ENCODE measurements around the gene FOCAD.

The FOCAD gene

GRCh38 chr9:20925256-20926045, 241.4 kb downstream of the FOCAD start (continued):
- TF ChIP-seq ZXDB (tag by site-specific recombination; IDR thresholded peaks at IDR 0.05): no peak
- TF ChIP-seq ZNF658 (tag by site-specific recombination; IDR thresholded peaks at IDR 0.05): no peak
- TF ChIP-seq SALL2 (tag by site-specific recombination; IDR thresholded peaks at IDR 0.05; ENCODE audit: borderline replicate concordance): no peak
- TF ChIP-seq ZNF701 (tag by site-specific recombination; IDR thresholded peaks at IDR 0.05): no peak
- no peak for TF ChIP-seq ZNF660 (tag by site-specific recombination; IDR thresholded peaks at IDR 0.05)
- TF ChIP-seq, protein P1, sequence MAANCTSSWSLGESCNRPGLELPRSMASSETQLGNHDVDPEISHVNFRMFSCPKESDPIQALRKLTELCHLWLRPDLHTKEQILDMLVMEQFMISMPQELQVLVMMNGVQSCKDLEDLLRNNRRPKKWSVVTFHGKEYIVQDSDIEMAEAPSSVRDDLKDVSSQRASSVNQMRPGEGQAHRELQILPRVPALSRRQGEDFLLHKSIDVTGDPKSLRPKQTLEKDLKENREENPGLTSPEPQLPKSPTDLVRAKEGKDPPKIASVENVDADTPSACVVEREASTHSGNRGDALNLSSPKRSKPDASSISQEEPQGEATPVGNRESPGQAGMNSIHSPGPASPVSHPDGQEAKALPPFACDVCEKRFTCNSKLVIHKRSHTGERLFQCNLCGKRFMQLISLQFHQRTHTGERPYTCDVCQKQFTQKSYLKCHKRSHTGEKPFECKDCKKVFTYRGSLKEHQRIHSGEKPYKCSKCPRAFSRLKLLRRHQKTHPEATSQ (tag by site-specific recombination; IDR thresholded peaks at IDR 0.05): no peak
- TF ChIP-seq ZNF501 (tag by site-specific recombination; IDR thresholded peaks at IDR 0.05): no peak
- TF ChIP-seq ZNF248 (tag by site-specific recombination; IDR thresholded peaks at IDR 0.05): no peak
- TF ChIP-seq MYNN (tag by site-specific recombination; IDR thresholded peaks at IDR 0.05; ENCODE audit: borderline replicate concordance): no peak
- no peak for TF ChIP-seq ZNF114 (tag by site-specific recombination; IDR thresholded peaks at IDR 0.05)
- TF ChIP-seq SETDB1 (IDR thresholded peaks at IDR 0.05; ENCODE audit: insufficient read length, low read length): no peak
- TF ChIP-seq ZNF549 (tag by site-specific recombination; IDR thresholded peaks at IDR 0.05): no peak
- no peak for TF ChIP-seq SCRT1 (tag by site-specific recombination; IDR thresholded peaks at IDR 0.05; ENCODE audit: borderline replicate concordance)

DNA sequence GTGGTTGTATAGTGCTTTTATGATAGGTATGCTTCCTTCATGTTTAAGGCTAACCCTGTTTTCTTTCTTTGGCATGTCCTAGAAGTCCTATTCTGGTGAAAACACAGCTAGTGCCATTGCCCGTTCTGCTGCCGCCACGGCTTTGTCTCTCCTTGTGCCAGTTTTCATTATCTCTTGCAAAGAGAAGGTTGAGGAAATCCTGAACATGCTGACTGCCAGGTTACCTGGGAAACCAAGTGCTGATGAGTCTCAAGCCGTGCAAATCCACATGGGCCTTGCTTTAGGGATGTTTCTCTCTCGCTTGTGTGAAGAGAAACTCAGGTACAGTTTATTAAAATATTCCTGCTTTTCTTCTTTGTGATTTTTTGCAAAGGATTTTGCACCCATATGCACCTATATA, 245.2 kb downstream of the FOCAD start:
- Histone ChIP-seq H3K4me3 (ENCODE audit: low read depth, low read length) (no peak overlapping the region), H3K27ac (ENCODE audit: extremely low read depth, low read depth, low read length) (no peak overlapping the region), H3K4me1 (ENCODE audit: control insufficient read depth, insufficient read depth, low read length) (no peaks in the 10 kb centered on the region), H3K9me3 (ENCODE audit: control insufficient read depth, insufficient read depth, low read depth, low read length) (no peaks in the 10 kb centered on the region), H3K36me3 (ENCODE audit: control insufficient read depth in 2 of 2, insufficient read depth in 1 of 2, low read length in 2 of 2) (peaks cover 0 to 24% of the 10 kb centered on the region in 2 experiments; a peak in 1 of 3 replicates)
- CTCF ChIA-PET: interaction anchor here (2.5 kb wide), 1 partner anchor 12 kb away, joined by 10 read pairs; no protein-coding TSS in a partner anchor
- no peak for TF ChIP-seq ZNF362 (tag by site-specific recombination; IDR thresholded peaks at IDR 0.05)
- no peak for TF ChIP-seq ZNF768 (tag by site-specific recombination; IDR thresholded peaks at IDR 0.05)
- TF ChIP-seq ZNF248 (tag by site-specific recombination; IDR thresholded peaks at IDR 0.05): no peak
- no peak for TF ChIP-seq HOXC10 (CRISPR knock-in tag; IDR thresholded peaks at IDR 0.05)
- TF ChIP-seq ZNF701 (tag by site-specific recombination; IDR thresholded peaks at IDR 0.05): no peak
- TF ChIP-seq SP7 (tag by site-specific recombination; IDR thresholded peaks at IDR 0.05): no peak
- TF ChIP-seq INSM2 (tag by site-specific recombination; IDR thresholded peaks at IDR 0.05): no peak
- TF ChIP-seq ZNF341 (tag by site-specific recombination; IDR thresholded peaks at IDR 0.05; ENCODE audit: low read depth): no peak
- no peak for TF ChIP-seq ZNF266 (tag by site-specific recombination; IDR thresholded peaks at IDR 0.05; ENCODE audit: low read depth)
- TF ChIP-seq ZNF394 (tag by site-specific recombination; IDR thresholded peaks at IDR 0.05; ENCODE audit: borderline replicate concordance): no peak
- TF ChIP-seq ZNF658 (tag by site-specific recombination; IDR thresholded peaks at IDR 0.05): no peak
- no peak for TF ChIP-seq ZNF626 (tag by site-specific recombination; IDR thresholded peaks at IDR 0.05)
- TF ChIP-seq ZSCAN4 (tag by site-specific recombination; IDR thresholded peaks at IDR 0.05): no peak
- no peak for TF ChIP-seq ZNF133 (tag by site-specific recombination; IDR thresholded peaks at IDR 0.05)
- TF ChIP-seq ZNF830 (tag by site-specific recombination; IDR thresholded peaks at IDR 0.05; ENCODE audit: low read depth): no peak
- TF ChIP-seq KLF7 (tag by site-specific recombination; IDR thresholded peaks at IDR 0.05; ENCODE audit: borderline replicate concordance): no peak
- POLR2A ChIA-PET: no interaction called here

Data from HEK293 (cell line).